Right ventricle myocardium inferior (tissue), 1 donor: ENCODE data around the gene TRDN. TPM values are rescaled to one million over a fixed set of nuclear protein-coding genes. Genes with fewer than 3 reads are reported as not detected.
"Not testable (repeated sequence)": the region's sequence is repeated elsewhere in the genome, so short reads cannot be mapped to it uniquely, and the experiment has no call there.

Experiments
- ATAC-seq: fragments of 200-7000 bp; cut with Tn5 transposase; one replicate; pipeline ENCODE4 v1.9.1; 2020; ENCODE audit warnings: mild to moderate bottlenecking, moderate library complexity
- DNase-seq: peaks from one replicate; pipeline ENCODE4 v3.0.0; 2021; ENCODE audit errors: missing footprints
- intact Hi-C: fragments of 100-400 bp; cut with DNase I; formaldehyde crosslinking; loops from one replicate; pipeline ENCODE4 v1.11.0; 2022
- total RNA-seq: library from RNA; stranded (reverse); fragmentation: NEBNext Ultra II Directional; extraction: Animal tissue kit (Norgen Biotek cat#: 25700); gene quantifications from one replicate; pipeline ENCODE4 v1.2.1, GENCODE V29; 2021
- donor health status: DM: no; HTN: yes; CAD: no; lungs with severe emphysema.

Gene TRDN
- total RNA-seq, 1 donor from 2014 or later: 394 TPM

DNA sequence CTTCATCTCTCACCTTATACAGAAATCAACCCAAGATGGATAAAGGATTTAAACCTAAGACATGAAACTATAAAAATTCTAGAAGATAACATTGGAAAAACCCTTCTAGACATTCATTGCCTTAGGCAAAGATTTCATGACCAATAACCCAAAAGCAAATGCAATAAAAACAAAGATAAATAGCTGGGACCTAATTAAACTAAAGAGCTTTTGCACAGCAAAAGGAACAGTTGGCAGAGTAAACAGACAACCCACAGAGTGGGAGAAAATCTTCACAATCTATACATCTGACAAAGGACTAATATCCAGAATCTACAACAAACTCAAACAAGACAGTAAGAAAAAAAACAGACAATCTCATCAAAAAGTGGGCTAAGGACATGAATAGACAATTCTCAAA, 183.7 kb downstream of the TRDN start:
- DNase-seq, ATAC-seq, intact Hi-C loops: not testable (repeated sequence)

DNA sequence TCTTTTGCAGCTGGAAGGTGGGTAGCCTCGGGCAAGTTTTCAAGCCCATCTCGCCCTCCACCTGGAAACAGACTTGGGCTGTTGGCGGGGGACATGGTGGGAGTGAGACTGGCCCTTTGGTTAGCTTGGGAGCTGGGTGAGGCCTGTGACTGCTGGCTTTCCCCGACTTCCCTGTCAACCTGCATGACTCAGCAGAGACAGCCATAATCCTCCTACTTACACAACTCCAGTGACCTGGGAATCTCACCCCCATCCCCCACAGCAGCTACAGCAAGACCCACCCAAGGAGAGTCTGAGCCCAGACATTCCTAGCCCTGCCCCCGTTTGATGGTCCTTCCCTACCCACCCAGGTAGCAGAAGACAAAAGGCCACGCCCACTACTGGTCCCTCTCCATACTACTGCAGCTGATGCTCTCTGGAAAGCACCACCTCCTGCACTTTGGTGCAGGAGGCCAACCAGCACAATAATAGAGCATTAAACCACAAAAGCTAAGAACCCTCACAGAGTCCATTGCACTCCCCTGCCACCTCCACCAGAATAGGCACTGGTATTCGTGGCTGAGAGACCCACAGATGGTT, 188.4 kb downstream of the TRDN start:
- no peak for DNase-seq
- no peak for ATAC-seq
- intact Hi-C loops: no loop called here

DNA sequence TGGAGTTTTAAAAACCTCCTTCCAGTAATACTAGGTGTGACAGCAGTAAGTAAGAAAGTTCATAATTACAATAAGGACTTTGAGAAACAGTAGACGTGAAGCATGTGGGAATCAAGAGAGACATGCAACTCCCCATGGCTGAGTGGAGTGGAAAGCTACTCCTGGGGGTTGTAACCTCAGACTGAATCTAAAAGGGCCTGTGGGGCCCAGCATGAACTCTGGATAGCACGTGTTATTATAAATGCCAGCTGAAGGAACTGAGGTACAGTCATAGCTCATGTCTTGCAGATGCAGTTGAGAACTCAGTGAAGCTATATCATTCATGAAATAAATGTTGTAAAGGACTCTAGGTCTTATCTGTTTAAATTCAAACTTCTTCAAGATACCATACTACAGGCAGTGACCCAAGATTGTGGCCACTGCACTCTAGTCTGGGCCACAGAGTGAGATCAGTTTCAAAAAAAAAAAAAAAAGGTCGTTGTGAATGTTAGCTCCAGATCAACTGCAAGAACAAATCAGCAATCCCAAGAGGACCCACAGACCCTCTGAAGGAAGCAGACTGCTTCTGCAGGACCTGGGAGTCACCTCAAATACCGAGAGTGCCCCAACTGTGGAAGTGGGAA, 189.3 kb downstream of the TRDN start:
- ATAC-seq (no peak), DNase-seq (no peak)
- intact Hi-C loops: no loop called here

DNA sequence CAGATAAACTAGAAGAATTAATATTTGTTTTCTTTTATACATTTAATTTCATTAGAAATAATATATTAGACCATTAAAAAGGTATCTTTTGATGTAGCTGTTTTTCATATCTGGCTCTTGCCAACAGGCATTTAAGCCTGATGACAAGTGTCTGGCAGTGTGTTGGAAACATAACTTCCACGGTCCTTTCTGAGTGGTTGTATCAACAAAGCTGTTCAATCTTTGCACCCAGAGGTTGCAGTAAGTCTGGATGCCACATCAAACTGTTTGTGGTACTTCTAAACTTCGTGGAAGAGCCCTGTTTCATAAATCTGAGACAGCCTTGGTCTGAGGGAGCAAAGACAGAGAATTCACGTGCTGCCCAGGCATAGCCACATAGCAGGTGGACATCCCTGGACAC, 197.4 kb downstream of the TRDN start:
- ATAC-seq (peak; percentile 81), DNase-seq (no peak)
- intact Hi-C loops: loop anchor here (5.0 kb wide), 1 partner anchor 198 kb away; the partner anchor contains the start of gene TRDN

DNA sequence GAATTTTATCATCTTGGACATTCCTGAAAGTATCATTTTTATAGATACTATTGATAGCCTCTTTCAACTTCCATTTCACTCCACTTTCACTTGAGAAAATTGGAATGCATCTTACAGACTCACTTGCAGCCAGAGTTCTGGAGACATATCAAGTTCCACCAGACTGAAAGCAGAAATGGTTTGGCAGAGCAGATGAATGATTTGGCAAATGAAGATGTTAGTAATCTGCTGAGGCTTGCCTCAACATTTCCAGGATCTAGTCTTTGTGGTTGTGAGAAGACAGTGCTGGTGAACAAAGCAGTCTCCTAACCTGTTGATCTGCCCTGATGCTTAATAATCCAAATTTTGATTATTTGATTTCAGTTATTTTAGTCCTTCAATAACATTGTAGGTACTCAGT, 202.6 kb downstream of the TRDN start:
- intact Hi-C loops: no loop called here
- DNase-seq (no peak), ATAC-seq (peak; percentile 57)

DNA sequence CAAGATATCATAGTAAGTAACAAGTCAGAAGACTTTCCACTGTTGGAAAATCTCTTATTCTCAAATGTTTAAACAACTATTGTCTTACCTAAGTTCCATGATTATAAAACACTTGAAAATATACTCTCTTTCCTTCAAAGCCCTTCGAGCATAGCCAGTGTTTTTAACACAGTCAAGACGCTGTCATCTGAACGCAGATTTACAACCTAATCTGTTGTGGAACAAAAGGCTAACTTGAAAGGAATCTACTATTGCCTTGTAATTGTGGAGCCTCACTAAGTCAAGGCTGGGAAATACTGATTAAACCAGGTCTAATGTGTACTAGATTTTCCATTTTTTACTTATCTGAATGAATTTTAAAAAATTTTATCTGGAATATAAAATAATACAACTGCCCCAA, 205.8 kb downstream of the TRDN start:
- intact Hi-C loops: no loop called here
- no peak for ATAC-seq
- no peak for DNase-seq

DNA sequence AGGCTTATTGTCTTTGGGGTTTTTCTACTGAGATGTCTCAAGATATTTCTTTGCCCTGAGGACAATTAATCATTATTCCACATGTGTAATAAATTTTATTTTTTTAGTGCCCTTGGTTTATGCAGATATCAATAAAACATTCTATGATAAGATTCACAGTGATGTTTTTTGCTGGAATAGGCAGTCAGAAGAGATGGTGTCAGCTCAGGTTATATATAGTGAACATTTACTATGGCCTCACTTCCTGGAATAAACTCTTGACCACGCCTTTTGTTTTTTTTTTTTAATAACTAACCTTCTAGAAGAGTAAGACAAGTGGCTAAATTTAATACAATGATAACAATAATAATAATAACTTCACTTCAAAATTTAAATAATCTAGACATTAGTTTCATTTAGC, 209.7 kb downstream of the TRDN start:
- intact Hi-C loops: no loop called here
- no peak for ATAC-seq
- no peak for DNase-seq

DNA sequence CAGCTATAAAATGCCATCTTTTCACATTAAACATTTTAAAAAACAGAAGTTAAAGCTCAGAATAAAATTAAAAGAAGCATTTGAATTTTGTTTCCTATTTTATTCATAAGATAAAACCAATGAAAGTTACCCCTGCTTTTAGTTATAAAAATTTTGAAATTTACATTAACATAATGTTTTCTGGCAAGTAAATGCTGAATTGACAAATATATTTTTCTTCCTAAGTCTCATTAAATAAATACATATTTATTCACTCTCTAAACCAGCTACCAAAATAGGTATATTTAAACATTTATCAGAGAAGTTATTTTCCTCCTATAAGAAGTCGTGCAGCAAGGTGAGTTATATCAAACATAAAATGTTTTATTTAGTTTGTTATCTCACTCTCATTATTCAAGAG, 213.6 kb downstream of the TRDN start:
- intact Hi-C loops: no loop called here
- ATAC-seq (no peak), DNase-seq (no peak)

DNA sequence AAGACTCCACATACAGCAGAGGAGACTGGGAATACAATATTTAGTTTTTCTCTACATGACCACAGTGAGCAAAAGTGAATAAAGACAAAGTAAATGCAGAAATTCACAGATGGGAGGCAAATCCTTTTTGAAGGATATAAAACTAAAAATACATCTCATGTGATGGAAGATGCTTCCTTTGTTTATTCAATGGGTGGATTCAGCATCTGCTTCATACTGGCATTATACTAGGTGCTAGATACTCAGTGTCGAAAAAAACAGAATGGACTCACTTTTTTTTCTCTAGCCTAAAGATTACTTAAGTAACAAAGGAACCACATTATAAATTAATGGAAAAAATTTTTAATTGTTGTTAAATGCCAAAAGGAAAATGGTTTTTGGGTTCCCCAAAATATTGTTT, 216.2 kb downstream of the TRDN start:
- intact Hi-C loops: no loop called here
- ATAC-seq: no peak
- no peak for DNase-seq

DNA sequence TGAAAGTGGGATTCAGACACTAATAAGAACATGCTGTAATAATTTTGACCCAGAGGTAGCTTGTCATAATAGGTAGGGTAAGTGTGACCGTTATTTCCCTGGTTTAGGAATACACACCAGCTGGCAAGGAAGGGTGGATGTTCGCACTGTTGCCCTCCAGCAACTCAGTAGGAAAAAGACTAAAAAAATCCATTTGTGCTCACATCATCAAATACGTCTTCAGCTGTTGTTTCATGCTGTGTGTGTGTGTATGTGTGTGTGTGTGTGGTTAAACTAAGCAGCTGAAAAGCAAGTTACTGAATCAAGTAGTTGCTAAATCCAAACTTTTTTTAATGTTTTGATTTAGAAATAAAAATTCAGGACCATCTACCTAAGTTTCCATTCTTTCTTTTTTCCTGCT, 218.7 kb downstream of the TRDN start:
- intact Hi-C loops: no loop called here
- no peak for ATAC-seq
- no peak for DNase-seq

DNA sequence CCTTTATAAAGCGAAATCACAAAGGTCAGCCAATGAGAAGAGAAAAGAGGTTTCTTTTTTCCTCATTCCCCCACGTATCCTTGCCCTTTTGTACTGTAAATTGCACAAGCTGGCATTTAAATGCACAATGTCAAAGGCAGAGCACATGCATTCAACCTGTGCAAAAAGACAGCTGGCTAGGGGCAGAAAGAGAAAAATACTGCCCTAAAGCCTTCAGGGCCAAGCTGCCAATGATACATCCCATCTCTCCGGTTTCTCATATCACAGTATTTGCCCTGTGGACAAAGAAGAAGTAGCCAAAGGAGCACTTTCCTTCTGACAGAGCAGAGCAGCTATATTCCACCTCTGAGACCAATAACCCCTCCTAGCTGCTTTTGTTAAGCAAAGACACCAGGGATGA, 219.2 kb downstream of the TRDN start:
- DNase-seq: no peak
- intact Hi-C loops: no loop called here
- ATAC-seq: no peak

DNA sequence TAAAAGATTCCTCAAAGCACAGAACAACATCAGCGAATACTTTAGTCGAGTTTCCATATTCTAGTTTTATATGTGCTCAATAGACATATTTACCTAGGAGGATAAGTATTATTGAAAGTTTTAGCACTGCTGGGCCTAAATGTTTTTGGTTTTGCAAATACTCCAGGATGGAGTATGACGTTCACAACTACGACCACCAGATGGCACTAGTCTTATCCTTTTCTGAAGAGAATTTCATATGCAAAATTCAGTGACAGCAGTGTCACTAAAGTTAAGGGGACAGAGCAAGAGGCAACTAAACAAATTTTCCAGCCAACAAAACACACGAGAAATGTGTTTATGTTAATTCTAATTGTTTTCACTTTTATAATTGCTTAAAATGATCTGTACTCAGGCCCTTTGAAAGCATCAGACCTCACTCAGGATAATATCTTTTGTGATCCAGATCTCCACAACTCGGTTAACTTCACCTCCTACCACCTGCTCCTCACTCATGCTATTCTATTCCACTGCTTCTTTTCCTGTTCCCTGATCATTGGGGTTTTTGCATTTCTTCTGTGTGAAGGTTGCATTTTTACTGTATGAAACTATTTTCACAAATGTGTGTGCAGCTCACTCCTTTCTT, 220.8 kb downstream of the TRDN start:
- no peak for DNase-seq
- intact Hi-C loops: loop anchor here (1.0 kb wide), 1 partner anchor 299 kb away; no protein-coding TSS in a partner anchor
- peak; percentile 65 for ATAC-seq

DNA sequence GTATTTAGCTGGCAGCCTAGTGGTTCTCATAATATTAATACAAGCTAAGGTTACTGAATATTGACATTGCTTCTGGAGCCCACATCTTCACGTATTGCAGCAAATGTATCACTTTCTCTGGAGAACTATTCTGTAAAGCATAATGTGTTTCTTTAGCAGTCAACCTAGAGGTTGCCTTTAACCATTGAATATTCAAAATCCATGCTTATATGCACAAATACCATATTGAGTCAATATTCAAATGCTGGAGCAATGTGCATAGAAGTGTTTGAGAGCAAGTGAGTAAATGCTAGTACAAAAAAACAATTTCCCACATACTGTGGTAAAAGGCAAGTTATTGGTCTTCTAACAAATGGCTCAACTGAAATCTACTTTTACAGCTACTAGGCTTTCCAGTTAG, 231.8 kb downstream of the TRDN start:
- intact Hi-C loops: no loop called here
- no peak for DNase-seq
- no peak for ATAC-seq

DNA sequence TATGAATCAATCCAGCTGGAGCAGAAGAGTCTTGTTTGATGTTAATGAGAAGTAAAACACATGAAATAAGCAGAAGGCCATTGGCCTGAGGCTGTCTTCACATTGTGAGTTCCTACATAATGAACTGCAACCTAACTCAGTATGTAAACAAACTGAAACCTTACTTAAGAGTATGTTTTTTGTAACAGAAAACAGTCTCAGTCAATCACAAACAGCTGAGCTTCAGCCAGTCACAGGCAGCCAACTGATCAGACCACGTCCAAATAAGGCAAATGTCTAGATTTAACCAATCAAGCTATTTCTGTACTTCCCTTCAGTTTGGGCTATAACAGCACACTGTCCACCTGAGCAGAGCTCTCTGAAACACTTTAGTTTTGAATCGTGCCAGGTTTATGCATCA, 234.7 kb downstream of the TRDN start:
- intact Hi-C loops: no loop called here
- DNase-seq (no peak), ATAC-seq (no peak)

DNA sequence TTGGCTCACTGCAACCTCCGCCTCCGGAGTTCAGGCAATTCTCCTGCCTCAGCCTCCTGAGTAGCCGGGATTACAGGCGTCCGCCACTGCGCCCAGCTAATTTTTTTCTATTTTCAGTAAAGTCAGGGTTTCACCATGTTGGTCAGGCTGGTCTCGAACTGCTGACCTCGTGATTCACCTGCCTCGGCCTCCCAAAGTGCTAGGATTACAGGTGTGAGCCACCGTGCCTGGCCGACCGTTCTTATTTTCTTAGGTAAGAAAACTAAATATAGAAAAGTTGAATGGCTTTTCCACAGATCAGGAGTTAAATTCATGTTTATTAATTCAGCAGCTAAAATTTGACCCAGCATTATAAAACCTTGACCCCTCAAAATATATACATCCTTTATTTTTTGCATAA, 238.7 kb downstream of the TRDN start:
- ATAC-seq (no peak), DNase-seq (peak; percentile 69)
- intact Hi-C loops: no loop called here

DNA sequence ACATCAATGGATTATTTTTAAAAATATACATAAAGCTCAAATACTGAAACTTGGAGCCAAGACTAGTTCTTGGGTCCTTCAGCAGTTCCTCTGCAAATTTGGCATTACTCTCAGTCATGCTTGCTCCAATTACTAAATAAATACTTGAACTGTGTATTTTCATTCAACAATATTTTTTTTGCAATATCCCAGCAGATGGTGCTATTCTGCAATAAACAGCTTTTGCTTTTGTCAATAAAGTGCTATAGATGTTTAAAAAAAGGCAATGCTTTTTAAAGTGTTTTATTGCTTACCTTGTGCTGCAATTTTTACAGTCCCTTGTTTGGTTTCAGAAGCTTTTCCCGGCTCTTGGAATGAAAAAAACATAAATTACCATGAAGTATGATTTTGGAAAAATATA, 243.4 kb downstream of the TRDN start:
- DNase-seq: no peak
- intact Hi-C loops: no loop called here
- ATAC-seq: no peak

DNA sequence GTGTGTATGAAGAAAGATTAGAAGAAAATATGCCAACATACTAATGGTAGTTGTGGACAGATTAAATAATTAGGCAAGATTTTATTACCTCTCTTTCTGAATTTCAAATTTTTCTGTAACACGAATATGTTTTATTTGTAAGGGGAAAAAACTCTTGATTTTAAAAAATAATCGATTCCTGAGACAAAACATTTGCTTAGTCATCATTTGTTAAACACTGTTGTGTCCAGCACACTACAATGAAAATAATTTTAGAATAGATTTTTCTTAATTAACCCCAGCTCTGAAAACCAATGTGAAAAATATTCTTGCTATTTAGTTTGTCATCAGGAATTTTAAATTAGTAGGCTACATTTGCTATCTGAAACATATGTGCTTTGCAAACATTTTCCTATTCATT, 253.0 kb downstream of the TRDN start:
- intact Hi-C loops: no loop called here

DNA sequence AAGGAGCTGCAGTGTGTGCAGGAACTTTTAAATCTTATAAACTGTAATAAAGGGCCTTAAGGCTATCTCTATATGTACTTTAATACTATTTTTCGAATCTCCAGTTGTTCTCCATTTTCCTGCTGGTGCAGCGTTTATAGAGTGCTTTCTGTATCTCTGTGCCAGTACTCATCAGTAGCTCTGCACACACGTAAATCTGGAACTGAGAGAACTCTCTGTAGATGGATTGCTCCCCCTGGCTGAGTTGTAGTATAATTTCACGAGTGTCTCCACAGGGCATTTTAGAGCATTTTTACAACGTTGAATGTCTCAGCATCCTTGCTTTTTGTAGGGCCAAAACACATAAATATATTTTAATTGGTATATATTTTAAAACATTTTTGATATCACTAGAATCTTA, 256.5 kb downstream of the TRDN start:
- ATAC-seq (peak; percentile 60), DNase-seq (no peak)
- intact Hi-C loops: no loop called here

More for the DNA sequence above, 253.0 kb downstream of the TRDN start:
- DNase-seq (no peak), ATAC-seq (no peak)

DNA sequence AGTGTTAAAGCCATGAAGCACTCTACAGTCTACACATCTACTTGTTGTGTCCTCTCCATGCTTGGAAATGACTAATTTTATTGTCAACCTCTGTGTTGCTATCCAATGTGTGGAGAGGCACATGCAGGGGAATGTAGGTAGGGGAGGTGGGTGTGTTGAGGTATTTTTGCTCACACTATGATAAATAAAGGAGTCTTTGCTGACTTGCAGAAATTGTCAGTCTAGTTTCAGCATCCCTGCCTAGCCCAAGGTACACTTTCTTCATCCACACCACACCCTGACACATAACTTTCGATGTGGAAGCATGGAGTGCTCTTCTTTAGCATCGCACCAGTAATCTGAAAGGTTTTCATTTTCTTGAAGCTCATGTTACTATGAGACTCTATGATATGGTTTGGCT, 264.0 kb downstream of the TRDN start:
- DNase-seq (no peak), ATAC-seq (no peak)
- intact Hi-C loops: no loop called here

DNA sequence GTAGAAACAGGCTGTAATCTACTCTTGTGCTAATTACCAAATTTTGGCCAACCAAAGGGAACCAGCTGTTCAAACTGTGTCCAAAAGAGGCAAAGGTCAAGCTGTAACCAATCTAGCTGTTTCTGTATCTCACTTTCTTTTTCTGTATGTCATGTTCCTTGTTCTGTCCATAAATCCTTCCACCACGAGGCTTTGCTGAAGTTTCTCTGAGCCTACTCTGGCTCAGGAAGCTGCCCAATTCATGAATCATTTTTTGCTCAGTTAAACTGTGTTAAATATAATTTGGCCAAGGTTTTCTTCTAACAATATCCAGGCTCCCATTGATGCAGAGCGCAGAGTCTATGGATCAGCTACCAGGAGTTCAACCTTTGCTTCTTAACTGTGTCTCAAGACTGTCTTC, 272.8 kb downstream of the TRDN start:
- intact Hi-C loops: no loop called here
- ATAC-seq: no peak

DNA sequence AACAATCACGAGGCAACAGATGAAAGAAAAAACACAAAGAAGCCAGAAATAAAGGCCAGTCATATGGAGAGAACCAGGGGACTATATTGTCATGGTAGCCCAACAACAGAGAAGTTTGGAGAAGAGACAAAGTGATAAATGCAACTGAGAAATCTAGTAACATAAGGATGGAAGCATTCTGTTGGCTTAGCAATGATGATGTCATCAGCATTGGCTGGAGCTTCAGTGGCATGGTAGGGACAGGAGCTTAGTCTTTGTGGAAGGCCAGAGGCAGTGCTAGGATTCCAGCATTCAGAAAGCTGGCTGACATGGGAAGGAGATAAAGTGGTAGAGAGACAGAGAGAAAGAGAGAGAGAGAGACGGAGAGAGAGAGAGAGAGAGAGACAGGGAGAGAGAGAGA, 276.4 kb downstream of the TRDN start:
- ATAC-seq: no peak
- no peak for DNase-seq
- intact Hi-C loops: no loop called here

More for the DNA sequence above, 272.8 kb downstream of the TRDN start:
- DNase-seq: no peak
